Measurements from ENCODE around the gene LRRC27. TPM values are rescaled to one million over a fixed set of nuclear protein-coding genes. Genes with fewer than 3 reads are reported as not detected.

Gene LRRC27
- total and polyA plus RNA-seq, 2 donors (not counting 1 experiment from before 2014, with no cell fraction given): 23.6 to 25.6 TPM

DNA sequence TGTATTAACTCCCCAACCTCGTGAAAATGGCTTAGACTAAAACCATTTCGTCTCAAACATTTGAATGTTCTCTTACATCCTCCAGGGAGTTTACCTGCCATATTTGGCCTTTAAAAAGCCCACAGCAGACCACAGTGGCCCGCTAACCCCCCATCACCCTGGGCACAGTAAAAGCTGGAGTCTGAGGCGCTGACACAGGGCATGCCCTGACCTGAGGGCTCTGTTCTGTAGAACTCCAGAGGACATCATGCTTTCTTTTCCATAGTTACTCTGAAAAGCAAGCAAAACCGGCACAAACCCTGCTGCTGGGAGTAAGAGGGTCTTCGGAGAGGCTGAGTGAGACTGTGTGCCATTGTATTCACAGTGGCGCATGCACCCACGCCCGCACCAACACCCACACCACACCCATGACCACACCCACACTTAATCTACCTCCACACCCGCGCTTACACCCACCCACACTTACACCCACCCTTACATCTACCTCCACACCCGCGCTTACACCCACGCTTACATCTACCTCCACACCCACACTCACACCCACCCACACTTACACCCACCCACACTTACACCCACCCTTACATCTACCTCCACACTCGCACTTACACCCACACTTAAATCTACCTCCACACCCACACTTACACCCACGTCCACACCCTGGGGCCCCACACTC, 32.1 kb downstream of the LRRC27 start:
- Histone ChIP-seq H3K4me1 (ENCODE audit: control insufficient read depth in 2 of 2, insufficient read depth in 2 of 2, low read length in 2 of 2) (no peaks in the 10 kb centered on the region), H3K4me2 (replicated peaks; ENCODE audit: low read depth, low read length, poor library complexity, severe bottlenecking) (no peak overlapping the region), H3K4me3 (ENCODE audit: control extremely low read depth in 1 of 5, extremely low read depth in 1 of 5, insufficient read depth in 1 of 5, low read depth in 2 of 5, low read length in 4 of 5) (no peak overlapping the region), H3K27ac (ENCODE audit: low read length in 2 of 2) (no peak overlapping the region), H2AFZ (ENCODE audit: insufficient read depth, low read depth, low read length, poor library complexity, severe bottlenecking) (no peak overlapping the region), H4K20me1 (ENCODE audit: control insufficient read depth, insufficient read depth, low read length, poor library complexity, severe bottlenecking) (no peaks in the 10 kb centered on the region), H3K36me3 (replicated peaks in 1 of 2; ENCODE audit: control extremely low read depth in 1 of 2, control insufficient read depth in 1 of 2, extremely low read depth in 1 of 2, insufficient read depth in 2 of 2, low read length in 1 of 2) (peaks cover 0 to 6% of the 10 kb centered on the region in 2 experiments), H3K9ac (ENCODE audit: low read length) (no peak overlapping the region), H3K9me3 (ENCODE audit: control extremely low read depth in 1 of 3, control insufficient read depth in 2 of 3, insufficient read depth in 1 of 3, low read length in 2 of 3) (peaks cover 0 to 7% (median 0%) of the 10 kb centered on the region in 3 donors), H3K27me3 (replicated peaks in 1 of 4; ENCODE audit: control extremely low read depth in 1 of 4, control insufficient read depth in 3 of 4, insufficient read depth in 4 of 4, low read length in 3 of 4) (no peaks in the 10 kb centered on the region), H3K79me2 (ENCODE audit: control insufficient read depth, insufficient read depth, low read length) (no peaks in the 10 kb centered on the region)
- Mint-ChIP-seq H3K27ac (no peak overlapping the region), H3K4me3 (no peak overlapping the region), H3K27me3 (no peaks in the 10 kb centered on the region), H3K9me3 (ENCODE audit: insufficient read depth) (no peaks in the 10 kb centered on the region), H3K4me1 (no peaks in the 10 kb centered on the region)
- WGBS (ENCODE audit: insufficient coverage): 56% methylated on average over 15 of the region's 16 CpGs
- ChIA-PET POLR2A (no interaction called here), CTCF (interaction anchor here (1.6 kb wide), 1 partner anchor 11 kb away, joined by 10 read pairs; no protein-coding TSS in a partner anchor)
- peak; percentile 43 for ATAC-seq (ENCODE audit: low read depth)
- intact Hi-C loops (cut with micrococcal nuclease): no loop called here
- TF ChIP-seq, protein P1, sequence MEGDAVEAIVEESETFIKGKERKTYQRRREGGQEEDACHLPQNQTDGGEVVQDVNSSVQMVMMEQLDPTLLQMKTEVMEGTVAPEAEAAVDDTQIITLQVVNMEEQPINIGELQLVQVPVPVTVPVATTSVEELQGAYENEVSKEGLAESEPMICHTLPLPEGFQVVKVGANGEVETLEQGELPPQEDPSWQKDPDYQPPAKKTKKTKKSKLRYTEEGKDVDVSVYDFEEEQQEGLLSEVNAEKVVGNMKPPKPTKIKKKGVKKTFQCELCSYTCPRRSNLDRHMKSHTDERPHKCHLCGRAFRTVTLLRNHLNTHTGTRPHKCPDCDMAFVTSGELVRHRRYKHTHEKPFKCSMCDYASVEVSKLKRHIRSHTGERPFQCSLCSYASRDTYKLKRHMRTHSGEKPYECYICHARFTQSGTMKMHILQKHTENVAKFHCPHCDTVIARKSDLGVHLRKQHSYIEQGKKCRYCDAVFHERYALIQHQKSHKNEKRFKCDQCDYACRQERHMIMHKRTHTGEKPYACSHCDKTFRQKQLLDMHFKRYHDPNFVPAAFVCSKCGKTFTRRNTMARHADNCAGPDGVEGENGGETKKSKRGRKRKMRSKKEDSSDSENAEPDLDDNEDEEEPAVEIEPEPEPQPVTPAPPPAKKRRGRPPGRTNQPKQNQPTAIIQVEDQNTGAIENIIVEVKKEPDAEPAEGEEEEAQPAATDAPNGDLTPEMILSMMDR (IDR thresholded peaks at IDR 0.05): no peak
- TF ChIP-seq EZH2 (IDR thresholded peaks at IDR 0.05; ENCODE audit: borderline replicate concordance, insufficient read depth, low read depth, low read length, poor library complexity, severe bottlenecking): no peak
- no peak for DNase-seq

DNA sequence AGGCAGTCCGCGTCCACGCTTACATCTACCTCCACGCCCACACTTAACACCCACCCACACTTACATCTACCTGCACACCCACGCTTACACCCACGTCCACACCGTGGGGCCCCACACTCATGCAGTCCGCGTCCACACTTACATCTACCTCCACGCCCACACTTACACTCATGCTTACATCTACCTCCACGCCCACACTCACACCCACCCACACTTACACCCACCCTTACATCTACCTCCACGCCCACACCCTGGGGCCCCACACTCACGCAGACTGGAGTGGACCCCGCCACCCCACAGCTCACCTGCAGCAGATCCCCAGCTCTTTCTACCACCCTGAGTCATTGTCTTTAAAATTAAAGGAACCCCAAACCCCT, 32.6 kb downstream of the LRRC27 start:
- H3K79me2 ChIP-seq (ENCODE audit: control insufficient read depth, insufficient read depth, low read length): no peaks in the 10 kb centered on the region
- 87% methylated on average over 13 of the region's 14 CpGs for WGBS (ENCODE audit: insufficient coverage)
- no peak for ATAC-seq (ENCODE audit: low read depth)

More for the DNA sequence above, 32.6 kb downstream of the LRRC27 start:
- Mint-ChIP-seq H3K9me3 (ENCODE audit: insufficient read depth) (no peaks in the 10 kb centered on the region), H3K27me3 (no peaks in the 10 kb centered on the region), H3K4me1 (no peaks in the 10 kb centered on the region), H3K27ac (no peak overlapping the region), H3K4me3 (no peak overlapping the region)
- no peaks in the 10 kb centered on the region for H3K27me3 ChIP-seq (replicated peaks in 1 of 4; ENCODE audit: control extremely low read depth in 1 of 4, control insufficient read depth in 3 of 4, insufficient read depth in 4 of 4, low read length in 3 of 4)
- H2AFZ ChIP-seq (ENCODE audit: insufficient read depth, low read depth, low read length, poor library complexity, severe bottlenecking): no peak overlapping the region
- no peak overlapping the region for H3K4me2 ChIP-seq (replicated peaks; ENCODE audit: low read depth, low read length, poor library complexity, severe bottlenecking)
- peaks cover 0 to 6% of the 10 kb centered on the region in 2 experiments for H3K36me3 ChIP-seq (replicated peaks in 1 of 2; ENCODE audit: control extremely low read depth in 1 of 2, control insufficient read depth in 1 of 2, extremely low read depth in 1 of 2, insufficient read depth in 2 of 2, low read length in 1 of 2)
- intact Hi-C loops (cut with micrococcal nuclease): no loop called here
- H3K27ac ChIP-seq (ENCODE audit: low read length in 2 of 2): no peak overlapping the region
- H4K20me1 ChIP-seq (ENCODE audit: control insufficient read depth, insufficient read depth, low read length, poor library complexity, severe bottlenecking): no peaks in the 10 kb centered on the region
- no peak for DNase-seq
- H3K9ac ChIP-seq (ENCODE audit: low read length): no peak overlapping the region
- ChIA-PET CTCF (no interaction called here), POLR2A (no interaction called here)
- no peaks in the 10 kb centered on the region for H3K4me1 ChIP-seq (ENCODE audit: control insufficient read depth in 2 of 2, insufficient read depth in 2 of 2, low read length in 2 of 2)
- TF ChIP-seq EZH2 (IDR thresholded peaks at IDR 0.05; ENCODE audit: borderline replicate concordance, insufficient read depth, low read depth, low read length, poor library complexity, severe bottlenecking): no peak
- TF ChIP-seq, protein P1 (IDR thresholded peaks at IDR 0.05): no peak
- no peak overlapping the region for H3K4me3 ChIP-seq (ENCODE audit: control extremely low read depth in 1 of 5, extremely low read depth in 1 of 5, insufficient read depth in 1 of 5, low read depth in 2 of 5, low read length in 4 of 5)
- peaks cover 0 to 7% (median 0%) of the 10 kb centered on the region in 3 donors for H3K9me3 ChIP-seq (ENCODE audit: control extremely low read depth in 1 of 3, control insufficient read depth in 2 of 3, insufficient read depth in 1 of 3, low read length in 2 of 3)
